Vagina (tissue), 2 donors: ENCODE data around the gene NAAA. TPM values are rescaled to one million over a fixed set of nuclear protein-coding genes. Genes with fewer than 3 reads are reported as not detected.
"Not testable (repeated sequence)": the region's sequence is repeated elsewhere in the genome, so short reads cannot be mapped to it uniquely, and the experiment has no call there.

ENCODE experiments used
- DNase-seq, 2 donors: peaks; one replicate each; pipeline ENCODE4 v3.0.0-alpha.2; 2017; ENCODE audit errors: extremely low spot score in 2 of 2
- H3K27ac ChIP-seq: fragments of 200-600 bp; sonication (generic); one replicate; pipeline ENCODE4 v1.5.1; 2019
- H3K27me3 ChIP-seq: fragments of 200-600 bp; sonication (generic); one replicate; pipeline ENCODE4 v1.5.1; 2019
- H3K36me3 ChIP-seq, 2 donors: fragments of 200-600 bp; sonication (generic); one replicate each; pipeline ENCODE4 v1.5.1; 2017 to 2019
- H3K4me1 ChIP-seq: fragments of 200-600 bp; sonication (generic); one replicate; pipeline ENCODE4 v1.5.1; 2019
- H3K4me3 ChIP-seq, 2 donors: fragments of 200-600 bp; sonication (generic); 1 replicate in 1 of 2; 2 replicates in 1 of 2; pipeline ENCODE4 v1.5.1; 2016 to 2019
- H3K9me3 ChIP-seq: fragments of 200-600 bp; sonication (generic); one replicate; pipeline ENCODE4 v1.5.1; 2019
- POLR2A ChIP-seq, 2 donors: fragments of 450-650 bp; IDR thresholded peaks; one replicate each; pipeline ENCODE4 v1.6.1; 2017; ENCODE audit warnings: antibody characterized with exemption in 2 of 2, mild to moderate bottlenecking in 2 of 2, moderate library complexity in 2 of 2
- POLR2AphosphoS5 ChIP-seq, 2 donors: sonication (generic); formaldehyde crosslinking; IDR thresholded peaks; one replicate each; pipeline ENCODE4 v1.9.0; 2017; ENCODE audit warnings: antibody characterized with exemption in 2 of 2, mild to moderate bottlenecking in 2 of 2, low read depth in 1 of 2; ENCODE audit not compliant: insufficient read depth in 1 of 2
- intact Hi-C: fragments of 100-400 bp; cut with DNase I; formaldehyde crosslinking; loops from one replicate; pipeline ENCODE4 v1.15.1; 2023
- total RNA-seq: library from RNA; depleted of rRNA; stranded (reverse); fragments of >200 nt; gene quantifications from one replicate; pipeline ENCODE4 v1.2.3, GENCODE V29; 2016
- TF ChIP-seq, protein P1 (sequence below), 3 experiments: fragments of 450-650 bp in 2 of 3; fragments of 200-600 bp in 1 of 3; sonication (generic) in 1 of 3; IDR thresholded peaks; one replicate each; pipeline ENCODE4 v1.5.1; 2017 to 2019; ENCODE audit warnings: antibody characterized with exemption in 3 of 3, mild to moderate bottlenecking in 2 of 3, moderate library complexity in 2 of 3

NAAA gene
- total RNA-seq, 1 donor from 2014 or later = 110 TPM

DNA sequence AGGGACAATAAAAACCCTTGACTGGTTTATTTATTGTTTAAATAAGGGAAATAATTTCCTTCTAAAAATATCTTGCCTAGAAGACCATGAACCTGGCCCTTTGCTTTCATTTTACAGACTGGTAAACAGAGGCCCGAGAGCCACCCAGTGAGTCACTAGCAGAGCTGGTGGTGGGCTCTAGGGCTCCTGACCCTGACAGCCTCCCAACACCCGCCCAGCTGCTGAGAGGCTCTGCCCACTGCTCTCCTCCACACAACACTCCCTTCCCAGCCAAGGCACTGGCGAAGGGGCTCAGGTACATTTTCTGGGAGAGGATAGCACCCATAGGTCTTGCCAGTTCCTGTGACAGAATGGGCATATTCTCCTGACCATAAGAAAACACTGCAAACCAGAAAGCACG, 20.5 kb downstream of the NAAA start:
- Histone ChIP-seq H3K4me3 (no peak overlapping the region), H3K9me3 (no peaks in the 10 kb centered on the region), H3K27me3 (no peaks in the 10 kb centered on the region), H3K27ac (no peak overlapping the region), H3K36me3 (peaks cover 0 to 36% of the 10 kb centered on the region in 2 donors), H3K4me1 (no peaks in the 10 kb centered on the region)
- intact Hi-C loops = no loop called here
- no peak for DNase-seq
- TF ChIP-seq POLR2AphosphoS5 (IDR thresholded peaks at IDR 0.05; ENCODE audit: insufficient read depth in 1 of 2, low read depth in 1 of 2) (no peak), POLR2A (IDR thresholded peaks at IDR 0.05) (no peak)
- TF ChIP-seq, protein P1, sequence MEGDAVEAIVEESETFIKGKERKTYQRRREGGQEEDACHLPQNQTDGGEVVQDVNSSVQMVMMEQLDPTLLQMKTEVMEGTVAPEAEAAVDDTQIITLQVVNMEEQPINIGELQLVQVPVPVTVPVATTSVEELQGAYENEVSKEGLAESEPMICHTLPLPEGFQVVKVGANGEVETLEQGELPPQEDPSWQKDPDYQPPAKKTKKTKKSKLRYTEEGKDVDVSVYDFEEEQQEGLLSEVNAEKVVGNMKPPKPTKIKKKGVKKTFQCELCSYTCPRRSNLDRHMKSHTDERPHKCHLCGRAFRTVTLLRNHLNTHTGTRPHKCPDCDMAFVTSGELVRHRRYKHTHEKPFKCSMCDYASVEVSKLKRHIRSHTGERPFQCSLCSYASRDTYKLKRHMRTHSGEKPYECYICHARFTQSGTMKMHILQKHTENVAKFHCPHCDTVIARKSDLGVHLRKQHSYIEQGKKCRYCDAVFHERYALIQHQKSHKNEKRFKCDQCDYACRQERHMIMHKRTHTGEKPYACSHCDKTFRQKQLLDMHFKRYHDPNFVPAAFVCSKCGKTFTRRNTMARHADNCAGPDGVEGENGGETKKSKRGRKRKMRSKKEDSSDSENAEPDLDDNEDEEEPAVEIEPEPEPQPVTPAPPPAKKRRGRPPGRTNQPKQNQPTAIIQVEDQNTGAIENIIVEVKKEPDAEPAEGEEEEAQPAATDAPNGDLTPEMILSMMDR (IDR thresholded peaks at IDR 0.05) = no peak

DNA sequence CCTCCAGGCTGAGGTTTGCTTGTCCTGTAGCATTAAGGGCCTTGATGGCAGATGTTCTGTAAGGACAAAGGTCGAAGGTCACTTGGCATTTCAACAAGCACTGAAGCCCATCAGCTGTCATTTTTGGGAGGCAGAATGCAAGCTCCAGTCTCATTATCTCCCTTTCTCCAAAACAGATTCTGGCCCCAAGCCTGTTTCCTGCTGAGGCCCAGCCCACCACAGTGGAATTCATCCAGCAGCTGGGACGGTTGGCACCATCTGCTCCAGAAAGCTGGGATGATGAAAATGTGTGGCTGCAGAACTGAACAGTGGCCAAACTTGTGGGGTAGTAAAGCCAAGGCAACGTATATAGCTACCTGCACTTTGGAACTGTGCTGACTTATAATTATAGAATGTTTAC, 20.9 kb downstream of the NAAA start:
- no peaks in the 10 kb centered on the region for H3K9me3 ChIP-seq
- TF ChIP-seq, protein P1 (IDR thresholded peaks at IDR 0.05) = no peak
- TF ChIP-seq POLR2AphosphoS5 (IDR thresholded peaks at IDR 0.05; ENCODE audit: insufficient read depth in 1 of 2, low read depth in 1 of 2) = no peak
- no peak for TF ChIP-seq POLR2A (IDR thresholded peaks at IDR 0.05)
- intact Hi-C loops = no loop called here

DNA sequence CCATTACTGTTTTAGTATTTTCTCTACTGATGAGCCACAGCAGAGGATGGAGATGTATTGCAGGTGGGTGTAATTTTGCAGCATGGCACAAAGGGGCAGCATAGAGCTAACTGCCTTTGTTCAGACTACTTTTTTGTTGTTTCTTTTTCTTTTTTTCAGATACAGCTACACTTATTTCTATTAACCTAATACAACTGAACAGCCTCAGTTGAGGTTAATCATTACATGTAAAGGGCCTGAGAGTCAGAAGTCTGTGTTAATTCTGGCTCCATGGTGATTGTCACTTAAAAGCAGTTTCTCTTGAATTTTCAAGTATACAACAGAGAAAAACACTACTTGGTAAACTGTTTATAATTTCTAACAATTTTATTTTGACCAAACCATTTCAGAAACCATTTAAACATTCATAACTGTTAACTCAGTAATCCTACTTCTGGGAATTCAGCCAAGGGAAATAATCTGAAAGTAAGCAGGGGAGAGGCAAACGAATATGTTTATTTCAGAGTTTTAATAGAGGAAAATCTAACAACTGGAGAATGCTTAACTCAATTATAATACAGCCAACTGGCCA, 24.6 kb downstream of the NAAA start:
- no peaks in the 10 kb centered on the region for H3K9me3 ChIP-seq
- no peaks in the 10 kb centered on the region for H3K27me3 ChIP-seq
- H3K36me3 ChIP-seq = peaks cover 0 to 23% of the 10 kb centered on the region in 2 donors
- no peak for DNase-seq
- H3K4me3 ChIP-seq = no peak overlapping the region
- TF ChIP-seq POLR2A (IDR thresholded peaks at IDR 0.05) (no peak), POLR2AphosphoS5 (IDR thresholded peaks at IDR 0.05; ENCODE audit: insufficient read depth in 1 of 2, low read depth in 1 of 2) (no peak)
- TF ChIP-seq, protein P1 (IDR thresholded peaks at IDR 0.05) = peak in 2 of 3 experiments; percentile 14 to 34
- intact Hi-C loops = no loop called here
- H3K4me1 ChIP-seq = no peaks in the 10 kb centered on the region
- no peak overlapping the region for H3K27ac ChIP-seq

More for the DNA sequence above, 20.9 kb downstream of the NAAA start:
- Histone ChIP-seq H3K4me1 (no peaks in the 10 kb centered on the region), H3K27ac (no peak overlapping the region), H3K27me3 (no peaks in the 10 kb centered on the region), H3K4me3 (no peak overlapping the region), H3K36me3 (peaks cover 0 to 32% of the 10 kb centered on the region in 2 donors)
- DNase-seq = no peak

DNA sequence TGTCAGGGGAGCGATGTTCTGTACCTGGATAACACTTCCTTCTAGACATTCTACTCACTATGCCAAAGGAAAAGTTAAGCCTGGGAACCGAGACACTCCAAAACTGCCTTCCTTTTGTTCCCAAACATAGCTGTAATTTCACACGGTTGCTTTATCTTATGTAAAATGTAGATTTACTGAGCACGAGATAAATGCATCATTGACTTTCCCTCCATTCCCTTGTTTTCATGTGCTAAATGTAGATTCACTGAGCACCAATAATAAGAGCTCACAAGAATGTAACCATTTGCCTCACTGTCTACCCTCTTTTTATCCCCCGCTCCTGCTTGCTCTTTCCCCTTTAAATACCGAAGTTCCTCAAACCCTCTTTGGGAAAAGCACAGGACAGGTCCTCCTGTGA, 27.8 kb downstream of the NAAA start:
- intact Hi-C loops = no loop called here
- DNase-seq = no peak
- Histone ChIP-seq H3K36me3 (no peaks in the 10 kb centered on the region), H3K9me3 (no peaks in the 10 kb centered on the region), H3K4me1 (no peaks in the 10 kb centered on the region), H3K4me3 (no peak overlapping the region), H3K27me3 (no peaks in the 10 kb centered on the region), H3K27ac (no peak overlapping the region)
- TF ChIP-seq, protein P1 (IDR thresholded peaks at IDR 0.05) = no peak
- TF ChIP-seq POLR2A (IDR thresholded peaks at IDR 0.05) (no peak), POLR2AphosphoS5 (IDR thresholded peaks at IDR 0.05; ENCODE audit: insufficient read depth in 1 of 2, low read depth in 1 of 2) (no peak)

DNA sequence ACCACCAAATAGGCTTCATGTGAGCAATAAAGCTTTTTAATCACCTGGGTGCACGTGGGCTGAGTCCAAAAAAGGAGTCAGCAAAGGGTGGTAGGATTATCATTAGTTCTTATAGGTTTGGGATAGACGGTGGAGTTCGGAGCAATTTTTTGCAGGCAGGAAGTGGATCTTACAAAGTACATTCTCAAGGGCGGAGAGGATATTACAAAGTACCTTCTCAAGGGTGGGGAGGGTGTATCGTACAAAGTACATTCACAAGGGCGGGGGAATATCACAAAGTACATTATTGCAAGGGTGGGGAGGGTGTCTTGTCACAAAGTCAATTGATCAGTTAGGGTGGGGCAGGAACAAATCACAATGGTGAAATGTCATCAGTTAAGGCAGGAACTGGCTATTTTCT, 30.0 kb downstream of the NAAA start:
- H3K9me3 ChIP-seq, DNase-seq, H3K4me1 ChIP-seq, H3K27ac ChIP-seq, intact Hi-C loops, H3K36me3 ChIP-seq, H3K4me3 ChIP-seq, H3K27me3 ChIP-seq: not testable (repeated sequence)
